ENCODE measurements around the gene NEDD4L.

The NEDD4L gene

GRCh38 chr18:58339890-58340289, 295.9 kb downstream of the NEDD4L start:
- DNase-seq (ENCODE audit: low spot score) = no peak

- no peak for DNase-seq (ENCODE audit: low spot score)
Measured at GRCh38 chr18:58341916-58342315, 297.9 kb downstream of the NEDD4L start.

- DNase-seq (ENCODE audit: low spot score) = no peak
Measured at GRCh38 chr18:58344080-58344670, 300.1 kb downstream of the NEDD4L start.

DNA sequence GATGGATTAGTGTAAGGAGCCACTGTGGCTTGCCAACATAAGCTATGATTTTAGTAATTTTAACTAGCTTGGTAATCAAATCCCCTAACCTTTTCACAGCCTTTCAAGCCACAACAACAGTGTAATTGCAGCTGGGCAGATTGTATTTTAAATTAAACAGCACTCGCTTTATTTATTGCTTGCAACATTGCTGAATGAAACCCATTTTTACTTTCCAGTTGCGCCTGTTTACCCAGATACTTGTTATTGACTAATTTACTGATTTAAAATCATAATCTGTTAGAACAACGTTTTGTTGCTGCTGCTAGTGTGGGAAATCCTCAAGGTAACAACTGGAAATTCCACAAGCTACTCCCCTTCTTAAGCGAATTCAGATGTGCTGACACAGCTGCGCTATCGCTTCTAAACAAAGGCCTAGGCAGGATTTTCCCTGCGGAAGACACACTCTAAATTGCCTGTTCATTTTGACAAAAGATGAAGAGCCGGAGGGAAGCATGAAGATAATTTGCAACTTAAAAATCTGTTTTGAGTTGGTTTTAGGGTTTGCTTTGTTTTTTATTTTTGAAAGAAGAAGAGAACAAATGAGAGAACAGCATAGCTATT, 300.9 kb downstream of the NEDD4L start:
- DNase-seq (ENCODE audit: low spot score) = no peak

- no peak for DNase-seq (ENCODE audit: low spot score)
Measured at GRCh38 chr18:58345875-58346274, 301.8 kb downstream of the NEDD4L start.

DNA sequence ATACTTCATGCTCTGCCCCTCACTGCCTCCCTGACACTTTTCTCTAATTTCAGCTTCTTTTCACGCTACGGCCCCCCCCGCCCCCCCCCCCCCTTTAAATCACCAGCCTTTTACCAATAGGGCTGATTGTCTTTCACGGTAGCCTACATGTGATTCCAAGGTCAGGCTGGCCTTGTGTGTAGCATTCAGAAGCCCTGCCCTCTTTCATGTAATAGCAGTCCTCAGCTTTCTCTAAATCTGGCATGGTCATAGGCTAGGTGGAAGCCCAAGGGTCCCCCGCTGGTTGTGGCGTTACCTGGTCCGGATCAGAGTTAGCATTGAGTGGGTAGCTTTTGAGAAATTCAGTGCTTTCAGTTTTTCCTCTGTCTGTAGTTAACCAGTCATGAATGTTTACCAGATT, 303.1 kb downstream of the NEDD4L start:
- no peak for DNase-seq (ENCODE audit: low spot score)

- no peak for DNase-seq (ENCODE audit: low spot score)
Measured at GRCh38 chr18:58348517-58348916, 304.5 kb downstream of the NEDD4L start.

- DNase-seq (ENCODE audit: low spot score) = no peak
Measured at GRCh38 chr18:58348951-58349350, 304.9 kb downstream of the NEDD4L start.

DNA sequence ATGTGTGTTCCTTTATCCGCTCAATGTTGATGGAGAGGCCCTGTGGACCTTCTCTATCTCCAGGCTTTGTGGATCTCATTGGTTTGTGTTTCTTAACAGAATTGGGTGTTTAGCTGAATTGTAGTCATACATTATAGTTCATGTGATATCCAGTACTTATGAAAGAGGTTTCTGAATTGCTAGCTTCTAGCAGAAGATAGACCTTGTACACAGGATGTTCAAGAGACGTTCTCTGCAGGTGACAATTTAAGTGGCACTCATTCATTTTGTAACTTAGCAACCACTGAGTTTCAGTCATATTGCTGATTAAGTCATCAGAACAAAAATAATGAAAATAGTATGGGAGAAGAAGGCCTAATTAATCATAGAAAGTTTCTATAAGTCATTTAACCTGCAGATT, 305.6 kb downstream of the NEDD4L start:
- no peak for DNase-seq (ENCODE audit: low spot score)

- DNase-seq (ENCODE audit: low spot score) = no peak
Measured at GRCh38 chr18:58350526-58350925, 306.5 kb downstream of the NEDD4L start.

GRCh38 chr18:58351776-58352175, 307.8 kb downstream of the NEDD4L start:
- DNase-seq (ENCODE audit: low spot score) = no peak

- no peak for DNase-seq (ENCODE audit: low spot score)
Measured at GRCh38 chr18:58353581-58353980, 309.6 kb downstream of the NEDD4L start.

DNA sequence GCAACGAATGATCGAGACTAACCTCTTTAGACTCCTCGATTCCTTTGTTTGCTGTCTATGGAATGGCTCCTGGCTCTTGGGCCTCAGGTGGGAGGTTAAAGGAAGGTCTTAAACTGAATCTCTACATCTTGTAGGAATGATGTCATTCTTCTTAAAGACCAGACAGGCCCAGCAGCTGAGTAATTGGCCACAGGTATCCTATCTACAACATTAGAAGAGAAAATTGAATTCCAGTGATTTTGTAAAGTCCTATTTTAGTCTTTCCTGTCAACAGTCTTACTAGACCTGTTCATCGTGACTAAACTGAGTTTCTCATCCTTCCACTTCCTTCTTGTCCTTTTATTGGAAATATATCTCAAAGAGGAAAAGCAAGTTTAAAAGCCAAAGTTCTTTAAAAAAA, 310.0 kb downstream of the NEDD4L start:
- no peak for DNase-seq (ENCODE audit: low spot score)

GRCh38 chr18:58354791-58355190, 310.8 kb downstream of the NEDD4L start:
- DNase-seq (ENCODE audit: low spot score) = no peak

DNA sequence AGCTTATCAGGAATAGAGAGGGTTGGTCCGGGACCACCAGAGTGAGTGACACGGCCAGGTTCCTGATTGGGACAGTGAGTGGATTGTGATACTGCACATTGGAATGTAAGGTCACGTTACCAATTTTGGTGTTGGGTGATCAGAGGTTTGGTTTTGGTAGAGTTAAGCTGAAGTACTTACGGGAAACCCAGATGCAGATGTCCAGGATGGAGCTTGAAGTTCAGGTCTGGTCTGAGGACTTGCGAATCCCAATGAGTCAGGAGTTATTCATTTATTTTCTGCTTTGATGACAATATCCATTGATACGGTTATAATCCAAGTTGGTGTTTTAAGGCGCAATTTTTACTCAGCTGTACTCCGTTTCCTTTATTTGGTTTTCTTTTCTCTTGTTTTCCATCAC, 311.2 kb downstream of the NEDD4L start:
- DNase-seq (ENCODE audit: low spot score) = no peak

GRCh38 chr18:58359218-58359617, 315.2 kb downstream of the NEDD4L start:
- no peak for DNase-seq (ENCODE audit: low spot score)

- no peak for DNase-seq (ENCODE audit: low spot score)
Measured at GRCh38 chr18:58359620-58360019, 315.6 kb downstream of the NEDD4L start.

DNA sequence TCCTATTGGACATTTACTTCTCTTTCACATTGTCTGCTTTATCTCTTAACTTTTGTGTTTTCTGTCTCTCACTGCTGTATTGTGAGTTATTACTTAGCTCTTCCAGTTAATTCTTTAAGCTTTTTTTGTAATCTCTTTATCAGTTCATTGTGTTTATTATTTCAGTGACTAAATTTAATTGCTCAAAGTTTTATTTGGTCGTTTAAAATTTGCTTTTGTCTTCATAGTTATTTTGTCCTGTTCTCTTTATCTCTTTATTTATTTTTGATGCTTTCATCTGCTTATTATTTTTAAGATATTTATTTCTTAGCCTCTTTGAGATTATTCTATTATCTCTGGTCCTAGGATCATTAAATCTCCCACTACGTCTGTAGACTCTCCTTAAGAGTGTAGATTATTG, 316.3 kb downstream of the NEDD4L start:
- no peak for DNase-seq (ENCODE audit: low spot score)

DNA sequence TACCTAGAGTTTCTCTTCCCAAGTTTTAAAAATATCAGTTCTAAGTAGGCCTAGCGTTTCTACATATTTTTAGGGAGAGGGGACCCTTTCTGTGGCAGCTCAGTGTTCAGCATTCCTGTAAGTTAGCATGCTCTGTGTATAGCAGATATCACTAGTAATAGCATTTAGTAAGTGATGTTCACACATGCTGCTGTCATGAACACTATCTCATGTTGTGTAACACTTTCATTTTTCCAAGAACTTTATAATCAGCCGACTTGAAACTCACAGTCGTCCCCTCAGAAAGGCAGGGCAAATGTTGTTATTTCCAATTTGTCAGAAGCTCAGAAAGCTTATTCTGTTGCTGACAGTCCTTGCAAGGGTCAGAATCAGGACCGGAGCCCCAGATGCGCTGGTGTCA, 317.2 kb downstream of the NEDD4L start:
- DNase-seq (ENCODE audit: low spot score) = no peak

DNA sequence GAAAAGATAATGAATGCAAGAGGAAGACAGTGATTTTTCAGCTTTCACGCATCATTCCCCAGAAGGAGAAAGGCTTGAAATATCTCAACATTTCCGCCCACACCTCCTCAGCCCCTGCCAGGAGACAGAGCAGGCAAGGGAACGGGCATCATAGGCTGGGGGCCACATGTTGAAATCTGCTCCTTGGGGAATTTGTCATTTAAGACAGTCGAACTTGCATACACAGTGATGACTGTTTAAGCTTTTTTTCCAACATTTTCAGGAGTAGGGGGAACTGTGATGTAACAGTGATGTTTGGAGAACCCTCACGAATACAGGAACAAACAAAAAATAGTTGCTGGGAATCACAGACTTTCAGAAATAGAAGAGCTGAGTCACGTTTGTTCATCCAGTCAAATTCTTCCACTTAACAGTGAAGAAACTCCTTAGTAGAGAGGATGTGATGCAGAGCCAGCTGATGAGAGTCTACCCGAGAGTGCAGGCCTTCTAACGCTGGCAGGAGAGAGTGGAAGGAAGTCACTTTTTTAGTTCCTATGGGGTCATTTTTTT, 318.1 kb downstream of the NEDD4L start:
- no peak for DNase-seq (ENCODE audit: low spot score)

GRCh38 chr18:58362829-58363271, 318.8 kb downstream of the NEDD4L start:
- DNase-seq (ENCODE audit: low spot score) = no peak

DNA sequence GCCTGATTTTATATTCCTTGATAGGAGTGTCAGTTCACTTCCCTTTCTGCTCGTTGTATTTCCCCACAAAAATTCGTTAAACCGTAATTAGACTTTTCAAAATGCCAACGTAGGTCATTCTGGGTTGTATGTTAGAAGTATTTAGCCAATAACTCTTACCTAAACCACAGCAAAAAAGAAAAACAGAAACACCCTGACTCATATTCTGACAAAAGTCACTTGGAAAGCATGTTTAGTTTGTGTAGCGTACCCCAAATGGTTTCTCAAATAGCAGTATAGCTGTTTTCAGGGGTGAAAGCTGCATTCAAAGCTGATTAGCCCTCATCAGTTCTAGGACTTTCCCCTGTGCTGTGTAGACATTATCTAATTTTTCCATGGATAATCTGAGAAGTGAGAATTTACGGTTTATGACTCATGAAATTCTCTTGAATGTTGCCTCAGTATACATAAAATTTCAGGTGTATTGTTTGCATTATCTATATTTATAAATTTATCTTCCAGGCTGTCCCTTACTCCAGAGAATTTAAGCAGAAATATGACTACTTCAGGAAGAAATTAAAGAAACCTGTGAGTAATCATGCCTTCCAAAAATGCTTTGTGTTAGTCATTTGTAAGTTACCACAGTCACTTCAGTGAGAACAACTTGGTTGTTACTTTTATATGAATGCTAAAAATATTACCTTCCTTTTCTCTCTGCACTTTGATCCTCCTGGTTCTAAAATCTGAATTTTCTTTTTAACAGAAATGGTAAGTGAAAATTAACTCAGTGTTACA, 319.9 kb downstream of the NEDD4L start:
- no peak for DNase-seq (ENCODE audit: low spot score)
